GM12878 (cell line): Measurements from ENCODE around the gene NRSN2. TPM values are rescaled to one million over a fixed set of nuclear protein-coding genes. Genes with fewer than 3 reads are reported as not detected.
A peak's percentile ranks its signal among the peaks of the same experiment; 100 is the strongest.

Source experiments
- ATAC-seq: fragments of 200-7000 bp; cut with Tn5 transposase; 3 replicates; pipeline ENCODE4 v1.9.1; 2020; ENCODE audit warnings: mild to moderate bottlenecking, moderate library complexity
- BruUV-seq: library from RNA; stranded (reverse); fragments of 400-500 nt; replicated peaks from 2 replicates; lab custom pipeline; 2021; lab: Mats Ljungman, UMichigan
- CTCF ChIA-PET: fragments of 300-600 bp; sonication (Branson Sonifier 250); formaldehyde crosslinking; extraction: SDS; loops from one replicate; lab custom pipeline; 2021; ENCODE audit warnings: inconsistent platforms; lab: Yijun Ruan, JAX
- POLR2A ChIA-PET: fragments of 350-600 bp; formaldehyde crosslinking; extraction: SDS; loops from one replicate; lab custom pipeline; 2021; ENCODE audit warnings: inconsistent platforms; lab: Charles Lee
- RAD21 ChIA-PET: fragments of 300-600 bp; sonication (Branson Sonifier 250); formaldehyde crosslinking; loops from one replicate; lab custom pipeline; 2023; ENCODE audit warnings: antibody characterized with exemption; ENCODE audit not compliant: unreplicated experiment; lab: Charles Lee
- SMC1A ChIA-PET: fragments of 300-600 bp; sonication (Branson Sonifier 250); formaldehyde crosslinking; loops from one replicate; lab custom pipeline; 2023; ENCODE audit not compliant: unreplicated experiment, uncharacterized antibody; lab: Charles Lee
- DNase-seq: peaks from one replicate; pipeline ENCODE4 v3.0.0-alpha.2; 2011; ENCODE audit warnings: low read depth, low spot score
- FAIRE-seq: peaks from 3 replicates; lab custom pipeline; 2011; peaks lifted over from hg19 to GRCh38; lab: Jason Lieb, UNC
- H2AFZ ChIP-seq: 2 replicates; pipeline ENCODE4 v1.6.0; 2011; ENCODE audit warnings: low read depth, low read length, control low read depth; ENCODE audit not compliant: control insufficient read depth
- H3K27ac ChIP-seq: 2 replicates; pipeline ENCODE4 v1.5.1; 2011; ENCODE audit warnings: control low read depth; ENCODE audit not compliant: control insufficient read depth, insufficient read depth
- H3K27me3 ChIP-seq, 2 experiments: replicated peaks in 1 of 2; 2 replicates each; pipeline versions ENCODE4 v1.6.0 to v1.6.1; 2011; ENCODE audit warnings: low read length in 1 of 2; ENCODE audit not compliant: control insufficient read depth in 2 of 2, insufficient read depth in 2 of 2
- H3K36me3 ChIP-seq, 2 experiments: 2 replicates each; pipeline ENCODE4 v1.5.1; 2011; ENCODE audit warnings: low read length in 1 of 2; ENCODE audit not compliant: control insufficient read depth in 2 of 2, insufficient read depth in 2 of 2
- H3K4me1 ChIP-seq: 2 replicates; pipeline ENCODE4 v1.6.1; 2011; ENCODE audit warnings: mild to moderate bottlenecking, low read length, moderate library complexity, mixed read lengths; ENCODE audit not compliant: control insufficient read depth, insufficient read depth
- H3K4me2 ChIP-seq: 2 replicates; pipeline ENCODE4 v1.6.0; 2011; ENCODE audit warnings: control low read depth; ENCODE audit not compliant: control insufficient read depth, insufficient read depth
- H3K4me3 ChIP-seq: fragments of 200-600 bp; sonication (generic); 2 replicates; pipeline ENCODE4 v1.5.1; 2016
- H3K79me2 ChIP-seq: 2 replicates; pipeline ENCODE4 v1.6.0; 2011; ENCODE audit warnings: low read length; ENCODE audit not compliant: control insufficient read depth, insufficient read depth
- H3K9ac ChIP-seq: 2 replicates; pipeline ENCODE4 v1.8.0; 2011; ENCODE audit warnings: low read length, control low read depth, mixed read lengths; ENCODE audit not compliant: control insufficient read depth, insufficient read depth
- H3K9me3 ChIP-seq: replicated peaks from 3 replicates; pipeline ENCODE4 v1.5.1; 2011; ENCODE audit warnings: mild to moderate bottlenecking, low read length; ENCODE audit not compliant: control insufficient read depth, insufficient read depth
- H4K20me1 ChIP-seq: 2 replicates; pipeline ENCODE4 v1.6.0; 2011; ENCODE audit not compliant: control insufficient read depth, insufficient read depth
- DPF2 ChIP-seq: fragments of 450-650 bp; IDR thresholded peaks from 2 replicates; pipeline ENCODE4 v1.6.1; 2017; ENCODE audit warnings: mild to moderate bottlenecking
- FOXM1 ChIP-seq: IDR thresholded peaks from 2 replicates; pipeline ENCODE4 v1.6.1; 2012; ENCODE audit warnings: low read depth, mild to moderate bottlenecking, inconsistent platforms, low read length, moderate library complexity
- GATAD2B ChIP-seq: fragments of 450-650 bp; conservative IDR thresholded peaks from 2 replicates; pipeline ENCODE4 v1.6.1; 2017; ENCODE audit warnings: low read depth, mild to moderate bottlenecking, moderate library complexity
- HDAC2 ChIP-seq: fragments of 200-600 bp; sonication (generic); IDR thresholded peaks from 2 replicates; pipeline ENCODE4 v1.6.1; 2017
- JUNB ChIP-seq: IDR thresholded peaks from 2 replicates; pipeline ENCODE4 v1.6.1; 2016; ENCODE audit warnings: antibody characterized with exemption, mild to moderate bottlenecking
- LARP7 ChIP-seq: fragments of 450-650 bp; IDR thresholded peaks from 2 replicates; pipeline ENCODE4 v1.6.1; 2017; ENCODE audit warnings: mild to moderate bottlenecking
- MYC ChIP-seq: IDR thresholded peaks from 2 replicates; pipeline ENCODE4 v1.6.1; 2011; ENCODE audit warnings: mild to moderate bottlenecking, low read length, moderate library complexity, inconsistent platforms; ENCODE audit not compliant: insufficient read depth, insufficient replicate concordance, insufficient read length, severe bottlenecking
- NR2F1 ChIP-seq: fragments of 450-650 bp; conservative IDR thresholded peaks from 2 replicates; pipeline ENCODE4 v1.6.1; 2017; ENCODE audit warnings: mild to moderate bottlenecking
- RBBP5 ChIP-seq: fragments of 200-600 bp; sonication (generic); conservative IDR thresholded peaks from 2 replicates; pipeline ENCODE4 v1.6.1; 2016
- TCF12 ChIP-seq: IDR thresholded peaks from 2 replicates; pipeline ENCODE4 v1.6.1; 2011; ENCODE audit warnings: low read depth, mild to moderate bottlenecking, low read length
- ZNF622 ChIP-seq: fragments of 450-650 bp; IDR thresholded peaks from 2 replicates; pipeline ENCODE4 v1.6.1; 2017; ENCODE audit warnings: mild to moderate bottlenecking, inconsistent platforms
- WGBS: methylation state at CpG from one replicate; pipeline ENCODE4 v1.1.6; 2016; ENCODE audit warnings: low lambda C conversion rate; ENCODE audit not compliant: insufficient replicate concordance, insufficient coverage; ENCODE audit errors: missing lambda C conversion rate; 5-methylcytosine and 5-hydroxymethylcytosine counted together
- in situ Hi-C: fragments of 300-500 bp; cut with MboI; formaldehyde crosslinking; loops from 9 replicates; pipeline ENCODE4 v1.14.3; 2018; ENCODE audit warnings: mixed read lengths
- intact Hi-C: fragments of 100-400 bp; cut with micrococcal nuclease; formaldehyde crosslinking; loops from one replicate; pipeline ENCODE4 v1.14.2; 2022; ENCODE audit not compliant: unreplicated experiment
- polyA plus RNA-seq, 11 experiments: library from polyadenylated mRNA; depleted of rRNA in 4 of 11; unstranded in 6 of 11; stranded (reverse) in 5 of 11; fragments of >200 nt; fragmentation: Nextera tagmentation in 4 of 11; fragmentation: Illumina TruSeq in 1 of 11; extraction: Ambion mirVana in 4 of 11; extraction: Trizol in 1 of 11; gene quantifications; 1 replicate in 1 of 11; 2 replicates in 10 of 11; pipeline versions ENCODE4 v1.2.1 to v1.2.3, GENCODE V29; 2011 to 2016; ENCODE audit warnings: inconsistent platforms in 2 of 11, missing spikeins in 2 of 11, low read depth in 1 of 11
- total RNA-seq, 4 experiments: library from RNA; depleted of rRNA in 3 of 4; stranded (reverse); fragments of >200 nt in 3 of 4; fragmentation: Illumina TruSeq in 1 of 4; extraction: Trizol in 1 of 4; gene quantifications; 2 replicates each; pipeline versions ENCODE4 v1.2.1 to v1.2.3, GENCODE V29; 2013 to 2021
- TF ChIP-seq, protein P1 (sequence below): fragments of 150-350 bp; IDR thresholded peaks from 2 replicates; pipeline ENCODE4 v1.6.1; 2016; ENCODE audit warnings: low read depth, low read length
- TF ChIP-seq, protein P2 (sequence below): fragments of 450-650 bp; formaldehyde crosslinking; IDR thresholded peaks from 2 replicates; pipeline ENCODE4 v1.5.0; 2022; ENCODE audit warnings: mild to moderate bottlenecking, missing genetic modification characterization
- TF ChIP-seq, protein P3 (sequence below), 3 experiments: IDR thresholded peaks in 2 of 3; conservative IDR thresholded peaks in 1 of 3; 2 replicates each; pipeline ENCODE4 v1.5.1; 2011; ENCODE audit warnings: low read depth in 3 of 3, low read length in 3 of 3, mild to moderate bottlenecking in 3 of 3, control low read depth in 2 of 3, moderate library complexity in 2 of 3, inconsistent platforms in 1 of 3, mixed read lengths in 1 of 3; ENCODE audit not compliant: control insufficient read depth in 2 of 3, insufficient read depth in 1 of 3; ENCODE audit errors: extremely low read depth in 1 of 3

Gene NRSN2
- total and polyA plus RNA-seq, 10 of the 15 experiments (the other 5 are each of a cell fraction or from before 2014, with no cell fraction given) = 6.2 to 32.4 (median 13.0) TPM

GRCh38 chr20:297925-298775 is 48.8 kb upstream of the NRSN2 start:
- H3K9ac ChIP-seq = peak overlapping the region; percentile 96
- peaks cover 27% of the 10 kb centered on the region for H3K4me1 ChIP-seq
- 1% methylated on average over 73 of the region's 75 CpGs for WGBS
- H4K20me1 ChIP-seq = peaks cover 4% of the 10 kb centered on the region
- peak overlapping the region; percentile 94 for H3K4me3 ChIP-seq
- peak overlapping the region; percentile 92 for H3K4me2 ChIP-seq
- BruUV-seq = no TSS peak
- no peak for FAIRE-seq
- H3K27ac ChIP-seq = peak overlapping the region; percentile 90
- POLR2A ChIA-PET = interaction anchor here (0.7 to 3.4 kb wide), 5 partner anchors 12 to 244 kb away, joined by 3 to 30 read pairs (median 6); partner anchors contain the start of genes SOX12 and TRIB3
- H3K36me3 ChIP-seq = no peaks in the 10 kb centered on the region; a peak in 2 of 4 replicates
- peak; percentile 61 for ATAC-seq
- RAD21 ChIA-PET = interaction anchor here (0.7 to 2.4 kb wide), 7 partner anchors 11 to 195 kb away, joined by 3 to 11 read pairs (median 3); no protein-coding TSS in a partner anchor
- peak overlapping the region; percentile 73 for H2AFZ ChIP-seq
- intact Hi-C loops = loop anchor here (1.0 kb wide), 1 partner anchor 26 kb away; no protein-coding TSS in a partner anchor
- peaks cover 45% of the 10 kb centered on the region for H3K79me2 ChIP-seq
- in situ Hi-C loops = no loop called here
- no peaks in the 10 kb centered on the region; the same call in 2 of the 3 replicates for H3K9me3 ChIP-seq
- SMC1A ChIA-PET = interaction anchor here (1.6 to 2.1 kb wide), 5 partner anchors 15 to 33 kb away, joined by 4 to 15 read pairs (median 5); partner anchors contain the start of gene SOX12
- CTCF ChIA-PET = interaction anchor here (1.2 to 2.7 kb wide), 4 partner anchors 12 to 32 kb away, joined by 3 to 15 read pairs (median 7); partner anchors contain the start of gene SOX12
- no peak for DNase-seq
- no peaks in the 10 kb centered on the region for H3K27me3 ChIP-seq
- TF ChIP-seq, protein P1, sequence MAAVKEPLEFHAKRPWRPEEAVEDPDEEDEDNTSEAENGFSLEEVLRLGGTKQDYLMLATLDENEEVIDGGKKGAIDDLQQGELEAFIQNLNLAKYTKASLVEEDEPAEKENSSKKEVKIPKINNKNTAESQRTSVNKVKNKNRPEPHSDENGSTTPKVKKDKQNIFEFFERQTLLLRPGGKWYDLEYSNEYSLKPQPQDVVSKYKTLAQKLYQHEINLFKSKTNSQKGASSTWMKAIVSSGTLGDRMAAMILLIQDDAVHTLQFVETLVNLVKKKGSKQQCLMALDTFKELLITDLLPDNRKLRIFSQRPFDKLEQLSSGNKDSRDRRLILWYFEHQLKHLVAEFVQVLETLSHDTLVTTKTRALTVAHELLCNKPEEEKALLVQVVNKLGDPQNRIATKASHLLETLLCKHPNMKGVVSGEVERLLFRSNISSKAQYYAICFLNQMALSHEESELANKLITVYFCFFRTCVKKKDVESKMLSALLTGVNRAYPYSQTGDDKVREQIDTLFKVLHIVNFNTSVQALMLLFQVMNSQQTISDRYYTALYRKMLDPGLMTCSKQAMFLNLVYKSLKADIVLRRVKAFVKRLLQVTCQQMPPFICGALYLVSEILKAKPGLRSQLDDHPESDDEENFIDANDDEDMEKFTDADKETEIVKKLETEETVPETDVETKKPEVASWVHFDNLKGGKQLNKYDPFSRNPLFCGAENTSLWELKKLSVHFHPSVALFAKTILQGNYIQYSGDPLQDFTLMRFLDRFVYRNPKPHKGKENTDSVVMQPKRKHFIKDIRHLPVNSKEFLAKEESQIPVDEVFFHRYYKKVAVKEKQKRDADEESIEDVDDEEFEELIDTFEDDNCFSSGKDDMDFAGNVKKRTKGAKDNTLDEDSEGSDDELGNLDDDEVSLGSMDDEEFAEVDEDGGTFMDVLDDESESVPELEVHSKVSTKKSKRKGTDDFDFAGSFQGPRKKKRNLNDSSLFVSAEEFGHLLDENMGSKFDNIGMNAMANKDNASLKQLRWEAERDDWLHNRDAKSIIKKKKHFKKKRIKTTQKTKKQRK = no peak
- TF ChIP-seq TCF12 (0 out of 2 replicates have a peak, but pooled peaks have one; percentile 67), ZNF622 (no peak), RBBP5 (no peak), JUNB (no peak), GATAD2B (peak; percentile 68), FOXM1 (no peak), DPF2 (0 out of 2 replicates have a peak, but pooled peaks have one; percentile 6), HDAC2 (no peak), MYC (no peak), LARP7 (0 out of 2 replicates have a peak, but pooled peaks have one; percentile 79), NR2F1 (no peak)
- TF ChIP-seq, protein P2, sequence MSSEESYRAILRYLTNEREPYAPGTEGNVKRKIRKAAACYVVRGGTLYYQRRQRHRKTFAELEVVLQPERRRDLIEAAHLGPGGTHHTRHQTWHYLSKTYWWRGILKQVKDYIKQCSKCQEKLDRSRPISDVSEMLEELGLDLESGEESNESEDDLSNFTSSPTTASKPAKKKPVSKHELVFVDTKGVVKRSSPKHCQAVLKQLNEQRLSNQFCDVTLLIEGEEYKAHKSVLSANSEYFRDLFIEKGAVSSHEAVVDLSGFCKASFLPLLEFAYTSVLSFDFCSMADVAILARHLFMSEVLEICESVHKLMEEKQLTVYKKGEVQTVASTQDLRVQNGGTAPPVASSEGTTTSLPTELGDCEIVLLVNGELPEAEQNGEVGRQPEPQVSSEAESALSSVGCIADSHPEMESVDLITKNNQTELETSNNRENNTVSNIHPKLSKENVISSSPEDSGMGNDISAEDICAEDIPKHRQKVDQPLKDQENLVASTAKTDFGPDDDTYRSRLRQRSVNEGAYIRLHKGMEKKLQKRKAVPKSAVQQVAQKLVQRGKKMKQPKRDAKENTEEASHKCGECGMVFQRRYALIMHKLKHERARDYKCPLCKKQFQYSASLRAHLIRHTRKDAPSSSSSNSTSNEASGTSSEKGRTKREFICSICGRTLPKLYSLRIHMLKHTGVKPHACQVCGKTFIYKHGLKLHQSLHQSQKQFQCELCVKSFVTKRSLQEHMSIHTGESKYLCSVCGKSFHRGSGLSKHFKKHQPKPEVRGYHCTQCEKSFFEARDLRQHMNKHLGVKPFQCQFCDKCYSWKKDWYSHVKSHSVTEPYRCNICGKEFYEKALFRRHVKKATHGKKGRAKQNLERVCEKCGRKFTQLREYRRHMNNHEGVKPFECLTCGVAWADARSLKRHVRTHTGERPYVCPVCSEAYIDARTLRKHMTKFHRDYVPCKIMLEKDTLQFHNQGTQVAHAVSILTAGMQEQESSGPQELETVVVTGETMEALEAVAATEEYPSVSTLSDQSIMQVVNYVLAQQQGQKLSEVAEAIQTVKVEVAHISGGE (CRISPR knock-in tag) = no peak
- TF ChIP-seq, protein P3, sequence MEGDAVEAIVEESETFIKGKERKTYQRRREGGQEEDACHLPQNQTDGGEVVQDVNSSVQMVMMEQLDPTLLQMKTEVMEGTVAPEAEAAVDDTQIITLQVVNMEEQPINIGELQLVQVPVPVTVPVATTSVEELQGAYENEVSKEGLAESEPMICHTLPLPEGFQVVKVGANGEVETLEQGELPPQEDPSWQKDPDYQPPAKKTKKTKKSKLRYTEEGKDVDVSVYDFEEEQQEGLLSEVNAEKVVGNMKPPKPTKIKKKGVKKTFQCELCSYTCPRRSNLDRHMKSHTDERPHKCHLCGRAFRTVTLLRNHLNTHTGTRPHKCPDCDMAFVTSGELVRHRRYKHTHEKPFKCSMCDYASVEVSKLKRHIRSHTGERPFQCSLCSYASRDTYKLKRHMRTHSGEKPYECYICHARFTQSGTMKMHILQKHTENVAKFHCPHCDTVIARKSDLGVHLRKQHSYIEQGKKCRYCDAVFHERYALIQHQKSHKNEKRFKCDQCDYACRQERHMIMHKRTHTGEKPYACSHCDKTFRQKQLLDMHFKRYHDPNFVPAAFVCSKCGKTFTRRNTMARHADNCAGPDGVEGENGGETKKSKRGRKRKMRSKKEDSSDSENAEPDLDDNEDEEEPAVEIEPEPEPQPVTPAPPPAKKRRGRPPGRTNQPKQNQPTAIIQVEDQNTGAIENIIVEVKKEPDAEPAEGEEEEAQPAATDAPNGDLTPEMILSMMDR (IDR thresholded peaks at IDR 0.05 in 2 of 3, conservative IDR thresholded peaks at IDR 0.05 in 1 of 3; ENCODE audit: control insufficient read depth in 2 of 3, extremely low read depth in 1 of 3, insufficient read depth in 1 of 3, low read depth in 3 of 3, low read length in 3 of 3) = no peak
